H4 (cell line): ENCODE results near the gene MDGA2. TPM values are rescaled to one million over a fixed set of nuclear protein-coding genes. Genes with fewer than 3 reads are reported as not detected.
"Not testable (repeated sequence)": the region's sequence is repeated elsewhere in the genome, so short reads cannot be mapped to it uniquely, and the experiment has no call there.

Experiments
- DNase-seq: peaks from one replicate; pipeline ENCODE4 v3.0.0-alpha.2; 2015; ENCODE audit warnings: low spot score
- total RNA-seq: library from RNA; depleted of rRNA; stranded (reverse); fragments of >200 nt; shearing (Covaris generic); gene quantifications from 2 replicates; pipeline ENCODE4 v1.2.3, GENCODE V29; 2014

Gene MDGA2
- total RNA-seq, 1 experiment from 2014 or later, result 2.8 TPM

DNA sequence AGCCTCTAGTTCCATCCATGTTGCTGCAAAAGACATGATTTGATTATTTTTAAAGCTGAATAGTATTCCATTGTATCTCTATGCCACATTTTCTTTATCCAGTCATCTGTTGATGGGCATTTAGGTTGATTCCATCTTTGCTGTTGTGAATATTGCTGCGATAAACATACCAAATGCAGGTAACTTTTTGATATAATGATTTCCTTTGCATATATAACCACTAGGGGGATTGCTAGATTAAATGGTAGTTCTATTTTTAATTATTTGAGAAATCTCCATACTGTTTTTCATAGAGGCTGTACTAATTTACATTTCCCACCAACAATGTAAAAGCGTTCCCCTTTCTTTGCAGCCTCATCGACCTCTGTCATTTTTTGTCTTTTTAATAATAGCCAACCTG lies 342.5 kb downstream of the MDGA2 start:
- no peak for DNase-seq

- no peak for DNase-seq
Measured at GRCh38 chr14:47332106-47332505, 343.3 kb downstream of the MDGA2 start.

GRCh38 chr14:47328376-47328775 lies 347.0 kb downstream of the MDGA2 start:
- DNase-seq, result no peak

DNA sequence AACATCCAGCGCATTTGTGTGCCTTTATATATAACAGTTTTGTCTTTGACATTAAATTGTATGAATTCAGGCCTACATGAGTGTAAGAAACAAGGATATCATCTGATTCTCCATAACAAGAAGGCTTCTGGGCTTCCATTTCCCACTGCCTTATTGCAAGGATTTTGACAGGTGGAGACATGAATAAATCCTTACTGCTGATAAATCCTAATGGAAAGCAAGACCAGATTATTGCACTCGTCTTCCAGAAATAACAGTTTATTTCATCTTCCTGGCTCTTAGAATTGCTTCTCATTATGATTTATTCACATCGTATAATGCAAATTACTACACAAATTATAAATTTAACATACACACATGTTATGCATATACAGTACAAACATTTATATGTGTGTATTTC lies 348.1 kb downstream of the MDGA2 start:
- DNase-seq, result no peak

- DNase-seq, result no peak
Measured at GRCh38 chr14:47322751-47323150, 352.7 kb downstream of the MDGA2 start.

GRCh38 chr14:47302121-47302520 lies 373.3 kb downstream of the MDGA2 start:
- no peak for DNase-seq

GRCh38 chr14:47300796-47301195 lies 374.6 kb downstream of the MDGA2 start:
- DNase-seq, result no peak

DNA sequence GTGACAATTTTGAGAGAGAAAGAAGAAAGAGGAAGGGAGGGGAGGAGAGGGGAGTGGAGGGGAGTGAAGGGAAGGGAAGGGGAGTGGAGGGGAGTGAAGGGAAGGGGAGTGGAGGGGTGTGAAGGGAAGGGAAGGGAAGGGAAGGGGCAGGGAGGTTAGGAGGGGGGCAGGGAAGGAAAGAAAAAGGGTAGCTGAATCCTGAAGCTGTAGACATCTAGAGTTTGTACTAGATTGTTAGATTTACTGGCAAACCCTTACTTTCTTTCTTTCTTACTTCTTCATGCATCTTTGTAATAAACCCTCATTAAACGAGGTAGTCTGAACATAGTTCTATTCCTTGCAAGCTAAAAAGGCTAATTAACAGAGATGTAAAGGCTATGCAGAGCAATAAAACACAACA lies 378.0 kb downstream of the MDGA2 start:
- no peak for DNase-seq

DNA sequence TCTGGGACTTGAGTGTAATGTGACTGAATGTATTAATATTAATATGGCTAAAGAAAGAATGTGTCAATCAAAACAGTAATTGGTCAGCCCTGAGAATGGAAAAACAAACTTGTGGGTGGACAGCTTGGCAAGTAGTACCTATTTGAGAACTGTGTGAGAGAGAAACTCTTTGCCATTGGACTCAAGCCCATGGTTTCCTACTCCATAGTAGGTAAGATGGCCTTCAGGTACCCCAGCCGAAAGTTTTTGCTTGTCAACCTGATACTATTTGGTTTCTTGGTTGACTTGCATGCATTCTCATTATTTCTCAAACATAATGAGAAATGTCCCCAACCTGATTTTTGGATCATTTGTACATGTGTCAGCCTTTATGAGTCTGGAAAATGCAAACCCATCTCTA lies 391.1 kb downstream of the MDGA2 start:
- DNase-seq, result no peak

DNA sequence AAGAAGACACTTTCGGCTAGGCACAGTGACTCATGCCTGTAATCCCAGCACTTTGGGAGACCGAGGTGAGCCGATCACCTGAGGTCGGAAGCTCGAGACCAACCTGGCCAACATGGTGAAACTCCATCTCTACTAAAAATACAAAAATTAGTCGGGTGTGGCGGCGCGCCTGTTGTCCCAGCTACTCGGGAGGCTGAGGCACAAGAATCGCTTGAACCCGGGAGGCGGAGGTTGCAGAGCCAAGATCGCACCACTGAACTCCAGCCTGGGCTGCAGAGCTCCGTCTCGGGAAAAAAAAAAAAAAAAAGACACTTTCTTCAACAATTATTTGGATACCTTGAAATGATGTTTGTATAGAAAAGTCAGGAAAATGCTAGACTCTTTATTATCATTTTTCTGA lies 393.6 kb downstream of the MDGA2 start:
- DNase-seq, result not testable (repeated sequence)

- peak; percentile 40 for DNase-seq
Measured at GRCh38 chr14:47278233-47278842, 397.1 kb downstream of the MDGA2 start.

- peak; percentile 32 for DNase-seq
Measured at GRCh38 chr14:47277703-47278102, 397.7 kb downstream of the MDGA2 start.

- no peak for DNase-seq
Measured at GRCh38 chr14:47276931-47277330, 398.5 kb downstream of the MDGA2 start.

- DNase-seq, result no peak
Measured at GRCh38 chr14:47273939-47274338, 401.5 kb downstream of the MDGA2 start.

DNA sequence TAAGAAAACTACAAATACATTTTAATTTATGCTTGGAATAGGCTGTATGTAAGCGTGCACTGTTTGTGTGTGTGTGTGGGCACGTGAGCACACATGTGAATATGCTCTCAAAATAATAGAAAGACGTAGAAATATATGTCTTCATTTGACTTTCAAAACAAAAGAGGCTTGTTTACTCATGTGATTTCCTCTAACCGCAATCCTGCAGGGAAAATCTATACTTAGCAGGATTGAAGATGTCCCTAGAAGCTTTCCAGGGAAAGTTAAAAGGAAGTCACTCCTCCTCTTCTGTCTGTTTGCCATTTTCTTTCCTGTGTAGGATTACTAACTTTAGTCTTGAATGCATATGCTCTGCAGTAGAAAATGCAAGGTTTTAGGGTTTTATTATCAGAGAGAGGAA lies 404.7 kb downstream of the MDGA2 start:
- no peak for DNase-seq

DNA sequence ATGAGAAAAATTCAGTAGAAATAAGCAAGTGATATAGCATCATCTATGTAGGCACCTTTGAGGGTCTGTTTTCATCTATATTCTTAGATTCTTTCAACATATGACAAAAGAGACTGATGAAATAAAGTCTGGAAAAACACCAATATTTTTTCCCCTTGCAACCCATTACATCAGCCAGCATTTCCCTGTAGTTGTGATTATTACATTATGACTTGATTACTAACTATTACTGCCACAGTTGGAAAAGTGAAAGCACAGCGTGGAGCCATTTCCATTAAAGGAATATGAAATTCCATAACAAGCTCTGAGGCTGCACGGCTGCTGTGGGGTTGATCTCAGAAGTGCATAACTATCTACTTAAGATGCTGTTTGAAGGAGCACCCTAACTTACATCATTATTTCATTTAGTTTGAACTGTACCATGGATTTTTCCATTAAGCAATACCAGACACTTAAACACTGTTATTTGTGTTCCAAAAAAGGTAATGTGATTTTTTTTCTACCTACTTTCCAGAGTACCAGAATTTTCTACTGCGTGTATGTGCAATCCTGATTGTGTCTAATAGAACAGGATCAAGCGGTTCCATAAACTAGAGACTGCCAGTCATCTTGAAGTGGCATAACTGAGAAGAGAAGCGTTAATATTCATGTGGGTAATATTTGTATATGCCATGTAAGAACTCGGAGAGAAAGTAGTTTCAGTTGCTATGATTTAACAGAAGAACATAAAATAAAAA lies 405.5 kb downstream of the MDGA2 start:
- peak; percentile 29 for DNase-seq

DNA sequence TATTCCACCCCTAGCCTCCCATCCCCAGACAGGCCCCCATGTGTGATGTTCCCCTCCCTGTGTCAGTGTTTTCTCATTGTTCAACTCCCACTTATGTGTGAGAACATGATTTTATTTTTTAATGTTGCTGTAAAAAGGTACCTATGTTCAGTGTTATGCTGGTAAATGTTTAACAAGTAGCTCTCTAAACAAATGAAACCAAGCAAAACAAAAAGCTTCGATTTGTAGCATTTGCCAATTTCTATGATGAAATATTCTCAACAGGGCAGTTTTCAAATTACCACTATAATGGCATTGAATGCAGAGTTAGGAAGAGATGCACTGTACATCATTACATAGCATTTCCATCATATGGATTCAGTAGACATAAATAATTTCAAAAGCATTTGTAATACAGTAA lies 410.6 kb downstream of the MDGA2 start:
- no peak for DNase-seq

DNA sequence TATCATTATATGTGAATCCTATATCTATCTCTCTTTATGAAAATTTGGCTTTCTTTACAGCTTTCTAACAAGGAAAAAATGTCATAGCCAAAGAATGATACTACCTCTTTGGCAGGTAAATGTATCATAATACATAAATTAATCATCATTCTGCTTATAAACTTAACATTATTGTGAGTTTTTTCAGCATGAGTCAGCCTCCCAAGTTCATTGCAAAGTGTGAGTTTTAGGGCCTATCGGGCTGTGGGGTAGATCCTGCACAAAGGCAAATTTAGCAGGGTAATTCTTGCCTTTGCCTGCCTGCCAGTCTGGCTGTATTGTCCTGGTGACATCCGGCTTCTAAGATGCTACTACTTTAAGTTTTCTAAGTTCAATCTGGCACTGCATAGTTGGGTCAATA lies 412.6 kb downstream of the MDGA2 start:
- no peak for DNase-seq

GRCh38 chr14:47261350-47261749 lies 414.1 kb downstream of the MDGA2 start:
- DNase-seq, result no peak

GRCh38 chr14:47259796-47260195 lies 415.6 kb downstream of the MDGA2 start:
- no peak for DNase-seq

DNA sequence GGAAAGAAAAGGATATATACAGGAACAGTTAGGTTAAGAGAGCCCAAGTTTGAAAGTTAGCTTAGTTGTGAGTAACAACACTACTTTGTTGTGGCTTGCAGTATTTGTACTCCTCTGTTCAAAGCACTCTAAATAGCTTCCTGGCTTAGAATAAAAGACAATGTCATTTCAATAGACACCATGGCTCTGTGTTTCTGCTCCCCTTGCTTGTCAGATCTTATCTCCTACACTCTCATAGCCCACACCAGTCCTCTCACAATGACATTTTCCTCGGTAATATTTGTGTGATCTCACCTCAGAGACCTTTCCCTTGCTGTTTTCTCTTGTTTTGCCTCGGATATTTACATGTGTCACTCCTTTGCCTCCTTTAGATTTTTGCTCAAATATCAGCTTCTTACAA lies 418.4 kb downstream of the MDGA2 start:
- DNase-seq, result no peak

DNA sequence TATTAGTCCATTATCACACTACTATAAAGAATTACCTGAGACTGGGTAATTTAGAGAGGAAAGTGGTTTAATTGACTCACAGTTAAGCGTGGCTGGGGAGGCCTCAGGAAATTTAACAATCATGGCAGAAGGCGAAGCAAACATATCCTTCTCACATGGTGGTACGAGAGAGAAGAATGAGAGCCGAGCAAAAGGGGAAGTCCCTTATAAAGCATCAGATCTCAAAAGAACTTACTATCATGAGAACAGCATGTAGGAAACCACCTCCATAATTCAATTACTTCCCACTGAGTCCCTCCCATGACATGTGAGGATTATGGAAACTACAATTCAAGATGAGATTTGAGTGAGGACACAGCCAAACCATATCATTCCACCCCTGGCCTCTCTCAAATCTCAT lies 422.6 kb downstream of the MDGA2 start:
- no peak for DNase-seq

GRCh38 chr14:47246367-47246766 lies 429.0 kb downstream of the MDGA2 start:
- DNase-seq, result no peak

DNA sequence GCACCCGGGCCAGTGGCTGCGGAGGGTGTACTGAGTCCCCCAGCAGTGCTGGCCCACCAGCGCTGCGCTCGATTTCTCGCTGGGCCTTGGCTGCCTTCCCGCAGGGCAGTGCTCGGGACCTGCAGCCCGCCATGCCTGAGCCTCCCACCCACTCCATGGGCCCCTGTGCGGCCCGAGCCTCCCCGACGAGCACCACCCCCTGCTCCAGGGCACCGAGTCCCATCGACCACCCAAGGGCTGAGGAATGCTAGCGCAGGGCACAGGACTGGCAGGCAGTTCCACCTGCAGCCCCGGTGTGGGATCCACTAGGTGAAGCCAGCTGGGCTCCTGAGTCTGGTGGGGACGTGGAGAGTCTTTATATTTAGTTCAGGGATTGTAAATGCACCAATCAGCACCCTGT lies 432.8 kb downstream of the MDGA2 start:
- not testable (repeated sequence) for DNase-seq
